Measurements from ENCODE around the gene STPG1. TPM values are rescaled to one million over a fixed set of nuclear protein-coding genes. Genes with fewer than 3 reads are reported as not detected.

The STPG1 gene
- total and polyA plus RNA-seq, 2 of the 13 experiments (the other 11 are each of a cell fraction or from before 2014, with no cell fraction given) = 3.4 to 4.3 TPM

DNA sequence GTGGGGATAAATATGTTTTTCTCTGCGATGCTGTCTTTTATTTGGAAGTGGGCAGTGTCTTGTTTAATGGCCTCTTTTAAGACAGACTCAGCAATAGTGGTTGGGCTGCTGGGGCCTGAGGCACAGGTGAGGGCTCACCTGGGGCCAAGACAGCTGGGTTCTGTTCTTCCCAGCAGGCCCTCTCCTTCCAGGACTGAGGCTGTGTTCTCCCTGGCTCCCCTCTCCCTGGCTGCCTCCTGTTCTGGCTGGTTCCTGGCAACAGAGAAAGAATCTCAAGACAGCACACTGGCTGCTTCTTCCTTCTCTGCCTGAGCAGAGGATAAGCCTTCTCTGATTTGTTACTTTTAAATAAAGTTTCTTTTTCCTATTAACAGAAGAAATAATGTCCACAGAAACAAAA, 101.8 kb downstream of the STPG1 start:
- no peak overlapping the region for H3K9ac ChIP-seq (ENCODE audit: insufficient read depth, low read depth, low read length)
- BruUV-seq (replicated peaks) = no TSS peak
- H3K4me2 ChIP-seq (ENCODE audit: low read depth, low read length) = no peak overlapping the region
- ChIA-PET CTCF (ENCODE audit: low intra/inter-chr PET ratio, low total read pairs) (no interaction called here), POLR2A (no interaction called here)
- no peak overlapping the region for H2AFZ ChIP-seq (ENCODE audit: low read length)
- DNase-seq (ENCODE audit: low spot score) (no peak), ATAC-seq (no peak), FAIRE-seq (no peak)
- no peaks in the 10 kb centered on the region for H4K20me1 ChIP-seq (ENCODE audit: insufficient read depth, low read length)
- no peak for TF ChIP-seq ZNF878 (CRISPR knock-in tag; IDR thresholded peaks at IDR 0.05)
- TF ChIP-seq, protein P1, sequence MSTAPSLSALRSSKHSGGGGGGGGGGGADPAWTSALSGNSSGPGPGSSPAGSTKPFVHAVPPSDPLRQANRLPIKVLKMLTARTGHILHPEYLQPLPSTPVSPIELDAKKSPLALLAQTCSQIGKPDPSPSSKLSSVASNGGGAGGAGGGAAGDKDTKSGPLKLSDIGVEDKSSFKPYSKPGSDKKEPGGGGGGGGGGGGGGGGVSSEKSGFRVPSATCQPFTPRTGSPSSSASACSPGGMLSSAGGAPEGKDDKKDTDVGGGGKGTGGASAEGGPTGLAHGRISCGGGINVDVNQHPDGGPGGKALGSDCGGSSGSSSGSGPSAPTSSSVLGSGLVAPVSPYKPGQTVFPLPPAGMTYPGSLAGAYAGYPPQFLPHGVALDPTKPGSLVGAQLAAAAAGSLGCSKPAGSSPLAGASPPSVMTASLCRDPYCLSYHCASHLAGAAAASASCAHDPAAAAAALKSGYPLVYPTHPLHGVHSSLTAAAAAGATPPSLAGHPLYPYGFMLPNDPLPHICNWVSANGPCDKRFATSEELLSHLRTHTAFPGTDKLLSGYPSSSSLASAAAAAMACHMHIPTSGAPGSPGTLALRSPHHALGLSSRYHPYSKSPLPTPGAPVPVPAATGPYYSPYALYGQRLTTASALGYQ (CRISPR knock-in tag; IDR thresholded peaks at IDR 0.05) = no peak
- TF ChIP-seq ZBTB42 (CRISPR knock-in tag; IDR thresholded peaks at IDR 0.05) = no peak
- TF ChIP-seq TAF1 (CRISPR knock-in tag; IDR thresholded peaks at IDR 0.05) = no peak
- TF ChIP-seq, protein P2, sequence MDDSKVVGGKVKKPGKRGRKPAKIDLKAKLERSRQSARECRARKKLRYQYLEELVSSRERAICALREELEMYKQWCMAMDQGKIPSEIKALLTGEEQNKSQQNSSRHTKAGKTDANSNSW (CRISPR knock-in tag; IDR thresholded peaks at IDR 0.05; ENCODE audit: borderline replicate concordance) = no peak
- TF ChIP-seq MAZ (IDR thresholded peaks at IDR 0.05; ENCODE audit: borderline replicate concordance, low read depth, low read length) = no peak
- TF ChIP-seq MAZ (CRISPR knock-in tag; IDR thresholded peaks at IDR 0.05; ENCODE audit: low read depth) = no peak
- TF ChIP-seq ZNF235 (CRISPR knock-in tag; IDR thresholded peaks at IDR 0.05; ENCODE audit: borderline replicate concordance) = no peak
- TF ChIP-seq, protein P3, sequence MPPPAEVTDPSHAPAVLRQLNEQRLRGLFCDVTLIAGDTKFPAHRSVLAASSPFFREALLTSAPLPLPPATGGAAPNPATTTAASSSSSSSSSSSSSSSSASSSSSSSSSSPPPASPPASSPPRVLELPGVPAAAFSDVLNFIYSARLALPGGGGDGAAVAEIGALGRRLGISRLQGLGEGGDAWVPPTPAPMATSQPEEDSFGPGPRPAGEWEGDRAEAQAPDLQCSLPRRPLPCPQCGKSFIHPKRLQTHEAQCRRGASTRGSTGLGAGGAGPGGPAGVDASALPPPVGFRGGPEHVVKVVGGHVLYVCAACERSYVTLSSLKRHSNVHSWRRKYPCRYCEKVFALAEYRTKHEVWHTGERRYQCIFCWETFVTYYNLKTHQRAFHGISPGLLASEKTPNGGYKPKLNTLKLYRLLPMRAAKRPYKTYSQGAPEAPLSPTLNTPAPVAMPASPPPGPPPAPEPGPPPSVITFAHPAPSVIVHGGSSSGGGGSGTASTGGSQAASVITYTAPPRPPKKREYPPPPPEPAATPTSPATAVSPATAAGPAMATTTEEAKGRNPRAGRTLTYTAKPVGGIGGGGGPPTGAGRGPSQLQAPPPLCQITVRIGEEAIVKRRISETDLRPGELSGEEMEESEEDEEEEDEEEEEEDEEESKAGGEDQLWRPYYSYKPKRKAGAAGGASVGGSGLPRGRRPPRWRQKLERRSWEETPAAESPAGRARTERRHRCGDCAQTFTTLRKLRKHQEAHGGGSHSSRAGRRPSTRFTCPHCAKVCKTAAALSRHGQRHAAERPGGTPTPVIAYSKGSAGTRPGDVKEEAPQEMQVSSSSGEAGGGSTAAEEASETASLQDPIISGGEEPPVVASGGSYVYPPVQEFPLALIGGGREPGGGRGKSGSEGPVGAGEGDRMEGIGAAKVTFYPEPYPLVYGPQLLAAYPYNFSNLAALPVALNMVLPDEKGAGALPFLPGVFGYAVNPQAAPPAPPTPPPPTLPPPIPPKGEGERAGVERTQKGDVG (CRISPR knock-in tag; IDR thresholded peaks at IDR 0.05; ENCODE audit: borderline replicate concordance) = no peak
- no peak for TF ChIP-seq ESRRA (CRISPR knock-in tag; IDR thresholded peaks at IDR 0.05; ENCODE audit: low read depth)
- TF ChIP-seq CREM (IDR thresholded peaks at IDR 0.05) = no peak
- no peak for TF ChIP-seq CREM (CRISPR knock-in tag; IDR thresholded peaks at IDR 0.05)
- TF ChIP-seq POLR2A (IDR thresholded peaks at IDR 0.05; ENCODE audit: insufficient read depth in 1 of 2, low read depth in 2 of 2, low read length in 2 of 2) = no peak
- no peak for TF ChIP-seq PHB2 (IDR thresholded peaks at IDR 0.05; ENCODE audit: partially characterized antibody)
- TF ChIP-seq, protein P4, sequence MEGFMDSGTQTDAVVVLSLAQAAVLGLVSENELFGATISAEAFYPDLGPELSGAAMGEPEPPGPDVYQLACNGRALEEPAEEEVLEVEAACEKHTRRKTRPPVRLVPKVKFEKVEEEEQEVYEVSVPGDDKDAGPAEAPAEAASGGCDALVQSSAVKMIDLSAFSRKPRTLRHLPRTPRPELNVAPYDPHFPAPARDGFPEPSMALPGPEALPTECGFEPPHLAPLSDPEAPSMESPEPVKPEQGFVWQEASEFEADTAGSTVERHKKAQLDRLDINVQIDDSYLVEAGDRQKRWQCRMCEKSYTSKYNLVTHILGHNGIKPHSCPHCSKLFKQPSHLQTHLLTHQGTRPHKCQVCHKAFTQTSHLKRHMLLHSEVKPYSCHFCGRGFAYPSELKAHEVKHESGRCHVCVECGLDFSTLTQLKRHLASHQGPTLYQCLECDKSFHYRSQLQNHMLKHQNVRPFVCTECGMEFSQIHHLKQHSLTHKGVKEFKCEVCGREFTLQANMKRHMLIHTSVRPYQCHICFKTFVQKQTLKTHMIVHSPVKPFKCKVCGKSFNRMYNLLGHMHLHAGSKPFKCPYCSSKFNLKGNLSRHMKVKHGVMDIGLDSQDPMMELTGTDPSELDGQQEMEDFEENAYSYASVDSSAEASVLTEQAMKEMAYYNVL (CRISPR knock-in tag; IDR thresholded peaks at IDR 0.05; ENCODE audit: borderline replicate concordance) = no peak
- in situ Hi-C loops (cut with HindIII; ENCODE audit: extremely low pct_ligation_motif_present, low pct_unique_long_range_greater_than_20kb) (no loop called here), intact Hi-C loops (cut with micrococcal nuclease; ENCODE audit: unreplicated experiment) (no loop called here)
- no peaks in the 10 kb centered on the region for H3K9me3 ChIP-seq (ENCODE audit: low read length)
- H3K36me3 ChIP-seq (replicated peaks in 1 of 2; ENCODE audit: control insufficient read depth in 1 of 2, insufficient read depth in 2 of 2, low read length in 2 of 2) = no peaks in the 10 kb centered on the region
- H3K27me3 ChIP-seq (ENCODE audit: control insufficient read depth in 1 of 2, insufficient read depth in 2 of 2, low read length in 2 of 2) = peaks cover 0 to 15% of the 10 kb centered on the region in 2 experiments; a peak in 4 of 5 replicates
- H3K4me3 ChIP-seq (replicated peaks in 1 of 3; ENCODE audit: insufficient read depth in 1 of 3, low read depth in 2 of 3, low read length in 3 of 3) = no peak overlapping the region
- H3K4me1 ChIP-seq (ENCODE audit: insufficient read depth, low read length) = no peaks in the 10 kb centered on the region
- WGBS (ENCODE audit: low lambda C conversion rate) = 38% methylated on average over 1 of the region's 1 CpG
- H3K27ac ChIP-seq (ENCODE audit: extremely low read length, insufficient read depth, low read length) = no peak overlapping the region
- H3K79me2 ChIP-seq (ENCODE audit: insufficient read depth, low read length) = no peaks in the 10 kb centered on the region

All from HepG2 (cell line).